ENCODE measurements around the gene FRMD6.

The FRMD6 gene

GRCh38 chr14:51666070-51666469 is 14.4 kb downstream of the FRMD6 start:
- DNase-seq (ENCODE audit: insufficient read length, low spot score): no peak
- TF ChIP-seq CTCF (IDR thresholded peaks at IDR 0.05; ENCODE audit: insufficient read depth, missing control alignments): no peak
- no peak for FAIRE-seq

- TF ChIP-seq CTCF (IDR thresholded peaks at IDR 0.05; ENCODE audit: insufficient read depth, missing control alignments): no peak
- FAIRE-seq (no peak), DNase-seq (ENCODE audit: insufficient read length, low spot score) (no peak)
These were observed 15.1 kb downstream of the FRMD6 start for GRCh38 chr14:51666826-51667225.

- FAIRE-seq: no peak
- no peak for DNase-seq (ENCODE audit: insufficient read length, low spot score)
- TF ChIP-seq CTCF (IDR thresholded peaks at IDR 0.05; ENCODE audit: insufficient read depth, missing control alignments): no peak
These were observed 17.2 kb downstream of the FRMD6 start for GRCh38 chr14:51668870-51669269.

- FAIRE-seq (no peak), DNase-seq (ENCODE audit: insufficient read length, low spot score) (no peak)
- TF ChIP-seq CTCF (IDR thresholded peaks at IDR 0.05; ENCODE audit: insufficient read depth, missing control alignments): no peak
These were observed 22.7 kb downstream of the FRMD6 start for GRCh38 chr14:51674294-51675002.

- FAIRE-seq: no peak
- TF ChIP-seq CTCF (IDR thresholded peaks at IDR 0.05; ENCODE audit: insufficient read depth, missing control alignments): no peak
- DNase-seq (ENCODE audit: insufficient read length, low spot score): no peak
These were observed 24.8 kb downstream of the FRMD6 start for GRCh38 chr14:51676549-51676948.

GRCh38 chr14:51677266-51677665 is 25.6 kb downstream of the FRMD6 start:
- FAIRE-seq (no peak), DNase-seq (ENCODE audit: insufficient read length, low spot score) (no peak)
- TF ChIP-seq CTCF (IDR thresholded peaks at IDR 0.05; ENCODE audit: insufficient read depth, missing control alignments): no peak

GRCh38 chr14:51677738-51678137 is 26.0 kb downstream of the FRMD6 start:
- no peak for TF ChIP-seq CTCF (IDR thresholded peaks at IDR 0.05; ENCODE audit: insufficient read depth, missing control alignments)
- no peak for FAIRE-seq

More at GRCh38 chr14:51677738-51678137, 26.0 kb downstream of the FRMD6 start:
- DNase-seq (ENCODE audit: insufficient read length, low spot score): no peak

Data from D721Med (cell line).